Measurements from ENCODE around the gene HS6ST3.

HS6ST3 gene

DNA sequence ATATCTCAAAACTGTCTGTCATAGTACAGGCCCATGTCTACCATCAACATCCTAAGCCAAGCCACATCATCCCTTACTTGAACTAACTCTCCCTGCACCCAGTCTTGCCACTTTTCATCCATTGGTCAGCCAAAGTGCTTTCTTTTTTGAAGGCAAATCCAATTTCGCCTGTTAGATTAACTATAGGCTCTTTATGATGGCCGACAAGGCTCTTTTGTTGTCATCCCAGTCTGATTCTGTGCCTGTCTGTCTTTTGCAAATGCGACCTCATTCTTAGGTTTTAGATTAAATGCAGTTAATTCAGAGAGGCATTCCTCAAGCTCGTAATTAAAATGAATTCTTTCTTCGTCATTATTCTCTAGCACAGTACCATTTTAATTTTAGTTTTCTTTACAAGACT lies 148.3 kb downstream of the HS6ST3 start:
- WGBS, 2 experiments (ENCODE audit: insufficient coverage in 2 of 2) = 66 to 96% methylated on average over 2 to 3 of the region's 5 CpGs
- Histone ChIP-seq H3K9me3 (ENCODE audit: control insufficient read depth, low read length) (no peaks in the 10 kb centered on the region), H3K36me3 (ENCODE audit: control insufficient read depth, insufficient read depth, low read length) (no peaks in the 10 kb centered on the region), H3K27ac (ENCODE audit: low read depth, low read length, severe bottlenecking) (no peak overlapping the region), H3K4me3 (ENCODE audit: extremely low read depth, insufficient read depth, low read length, poor library complexity, severe bottlenecking) (no peak overlapping the region), H3K4me1 (ENCODE audit: control insufficient read depth, insufficient read depth, low read length, poor library complexity, severe bottlenecking) (no peaks in the 10 kb centered on the region)

DNA sequence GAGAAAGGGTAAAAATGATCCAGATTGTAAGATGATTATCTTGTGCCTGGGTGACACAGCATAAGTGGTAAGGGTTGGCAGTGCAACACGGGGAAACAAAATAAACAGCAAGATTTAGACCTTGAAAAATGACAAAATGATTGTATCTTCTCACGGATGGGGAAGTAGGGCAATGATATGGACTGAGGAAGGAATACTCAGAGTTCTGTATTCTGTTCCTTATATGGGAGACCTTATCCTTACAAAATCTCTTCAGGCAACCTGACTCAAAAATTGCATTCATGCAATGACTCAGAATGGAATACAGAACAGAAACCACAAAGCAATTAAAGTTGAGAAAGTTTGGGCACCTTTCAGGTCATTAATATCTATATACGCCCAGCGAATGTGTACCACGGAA lies 149.0 kb downstream of the HS6ST3 start:
- Histone ChIP-seq H3K27ac (ENCODE audit: low read depth, low read length, severe bottlenecking) (no peak overlapping the region), H3K4me1 (ENCODE audit: control insufficient read depth, insufficient read depth, low read length, poor library complexity, severe bottlenecking) (no peaks in the 10 kb centered on the region), H3K4me3 (ENCODE audit: extremely low read depth, insufficient read depth, low read length, poor library complexity, severe bottlenecking) (no peak overlapping the region), H3K36me3 (ENCODE audit: control insufficient read depth, insufficient read depth, low read length) (no peaks in the 10 kb centered on the region), H3K9me3 (ENCODE audit: control insufficient read depth, low read length) (no peaks in the 10 kb centered on the region)
- WGBS, 2 experiments (ENCODE audit: insufficient coverage in 2 of 2) = 83 to 93% methylated on average over 1 to 2 of the region's 5 CpGs

DNA sequence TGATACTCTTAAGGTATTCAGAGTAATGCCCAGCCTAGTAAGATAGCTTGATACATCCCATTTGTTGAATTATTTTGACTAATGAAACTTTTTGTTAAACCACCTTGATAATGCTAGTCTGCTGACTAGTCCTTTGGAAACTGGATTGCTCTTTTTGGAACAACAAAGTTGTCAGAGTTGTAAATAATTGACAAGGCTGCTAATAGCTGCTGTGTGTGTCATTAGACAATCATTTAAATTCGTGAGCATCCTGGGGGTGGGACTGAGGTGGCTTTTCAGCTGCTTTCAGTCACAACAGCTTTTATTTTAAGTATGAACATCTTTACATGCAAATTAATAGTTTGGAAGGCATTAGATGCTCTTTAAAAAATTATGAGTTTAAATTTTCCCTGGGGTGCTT lies 153.5 kb downstream of the HS6ST3 start:
- Histone ChIP-seq H3K36me3 (ENCODE audit: control insufficient read depth, insufficient read depth, low read length) (no peaks in the 10 kb centered on the region), H3K4me3 (ENCODE audit: extremely low read depth, insufficient read depth, low read length, poor library complexity, severe bottlenecking) (no peak overlapping the region), H3K9me3 (ENCODE audit: control insufficient read depth, low read length) (no peaks in the 10 kb centered on the region), H3K4me1 (ENCODE audit: control insufficient read depth, insufficient read depth, low read length, poor library complexity, severe bottlenecking) (no peaks in the 10 kb centered on the region), H3K27ac (ENCODE audit: low read depth, low read length, severe bottlenecking) (no peak overlapping the region)
- WGBS, 2 experiments (ENCODE audit: insufficient coverage in 2 of 2) = no CpG with 5 or more reads among the region's 1 CpG

DNA sequence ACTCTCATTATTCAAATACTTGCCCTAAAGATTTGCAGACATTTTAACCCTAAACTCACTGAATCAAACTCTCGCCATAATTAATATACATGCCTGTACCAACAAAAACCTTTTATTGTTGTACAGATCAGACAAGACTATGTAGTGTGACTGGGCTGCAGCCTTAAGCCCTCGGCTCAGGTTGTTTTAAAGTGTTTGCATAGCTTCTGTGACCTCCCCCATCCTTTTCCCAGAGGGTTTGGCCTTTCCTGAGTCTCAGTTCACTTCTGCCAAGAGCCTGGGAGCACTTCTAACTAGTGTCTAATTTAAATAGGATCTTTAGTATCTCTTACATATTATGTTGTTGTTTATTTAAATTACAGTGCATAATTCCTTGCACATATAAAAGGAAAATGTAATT lies 158.2 kb downstream of the HS6ST3 start:
- H3K4me1 ChIP-seq (ENCODE audit: control insufficient read depth, insufficient read depth, low read length, poor library complexity, severe bottlenecking) = no peaks in the 10 kb centered on the region
- H3K4me3 ChIP-seq (ENCODE audit: extremely low read depth, insufficient read depth, low read length, poor library complexity, severe bottlenecking) = no peak overlapping the region
- peaks cover 4% of the 10 kb centered on the region for H3K9me3 ChIP-seq (ENCODE audit: control insufficient read depth, low read length)
- 33 to 46% methylated on average over 1 to 2 of the region's 2 CpGs for WGBS, 2 experiments (ENCODE audit: insufficient coverage in 2 of 2)
- H3K27ac ChIP-seq (ENCODE audit: low read depth, low read length, severe bottlenecking) = no peak overlapping the region
- no peaks in the 10 kb centered on the region for H3K36me3 ChIP-seq (ENCODE audit: control insufficient read depth, insufficient read depth, low read length)

DNA sequence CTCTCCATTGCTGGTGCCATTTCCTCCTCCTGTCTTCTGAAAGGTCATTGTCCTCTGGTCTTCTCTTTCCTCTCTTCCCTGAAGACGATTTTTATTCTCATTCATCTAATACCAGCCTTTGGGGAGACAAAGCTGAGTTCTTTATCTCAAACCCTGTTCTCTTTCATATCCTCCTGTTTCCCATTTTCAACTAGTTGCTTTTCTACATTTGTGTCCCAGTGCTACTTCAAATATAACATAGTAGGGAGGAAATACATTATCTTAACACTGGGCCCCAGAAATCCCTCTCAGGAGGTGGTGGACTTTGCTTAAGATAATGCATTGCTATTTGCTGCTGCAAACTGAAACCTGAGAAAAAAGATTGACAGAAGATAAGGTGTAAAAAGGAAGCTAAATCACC lies 159.1 kb downstream of the HS6ST3 start:
- Histone ChIP-seq H3K27ac (ENCODE audit: low read depth, low read length, severe bottlenecking) (no peak overlapping the region), H3K4me3 (ENCODE audit: extremely low read depth, insufficient read depth, low read length, poor library complexity, severe bottlenecking) (no peak overlapping the region), H3K9me3 (ENCODE audit: control insufficient read depth, low read length) (peaks cover 4% of the 10 kb centered on the region), H3K36me3 (ENCODE audit: control insufficient read depth, insufficient read depth, low read length) (no peaks in the 10 kb centered on the region), H3K4me1 (ENCODE audit: control insufficient read depth, insufficient read depth, low read length, poor library complexity, severe bottlenecking) (no peaks in the 10 kb centered on the region)
- WGBS, 2 experiments (ENCODE audit: insufficient coverage in 2 of 2) = 40 to 60% methylated on average over 1 of the region's 1 CpG

DNA sequence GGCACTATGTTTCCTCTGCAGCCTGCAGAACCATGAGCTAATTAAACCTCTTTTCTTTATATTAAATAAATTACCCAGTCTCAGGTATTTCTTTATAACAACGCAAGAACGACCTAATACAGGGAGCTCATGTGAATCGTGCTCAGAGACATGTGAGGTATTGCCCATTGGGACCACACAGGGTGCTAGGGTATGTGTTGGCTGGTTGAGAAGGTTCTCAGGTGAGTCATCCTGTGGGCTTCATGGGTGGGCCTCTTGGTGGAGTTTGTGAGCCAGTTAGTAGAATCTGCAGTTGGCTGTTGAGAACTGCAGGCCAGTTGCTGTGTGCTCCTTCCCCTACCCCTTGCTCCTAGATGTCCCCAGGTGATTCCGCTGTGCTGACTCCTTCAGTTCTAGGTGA lies 163.0 kb downstream of the HS6ST3 start:
- no peak overlapping the region for H3K27ac ChIP-seq (ENCODE audit: low read depth, low read length, severe bottlenecking)
- peaks cover 4% of the 10 kb centered on the region for H3K9me3 ChIP-seq (ENCODE audit: control insufficient read depth, low read length)
- H3K4me3 ChIP-seq (ENCODE audit: extremely low read depth, insufficient read depth, low read length, poor library complexity, severe bottlenecking) = no peak overlapping the region
- WGBS, 2 experiments (ENCODE audit: insufficient coverage in 2 of 2) = 83 to 100% methylated on average over 2 to 4 of the region's 4 CpGs
- H3K36me3 ChIP-seq (ENCODE audit: control insufficient read depth, insufficient read depth, low read length) = no peaks in the 10 kb centered on the region
- no peaks in the 10 kb centered on the region for H3K4me1 ChIP-seq (ENCODE audit: control insufficient read depth, insufficient read depth, low read length, poor library complexity, severe bottlenecking)

DNA sequence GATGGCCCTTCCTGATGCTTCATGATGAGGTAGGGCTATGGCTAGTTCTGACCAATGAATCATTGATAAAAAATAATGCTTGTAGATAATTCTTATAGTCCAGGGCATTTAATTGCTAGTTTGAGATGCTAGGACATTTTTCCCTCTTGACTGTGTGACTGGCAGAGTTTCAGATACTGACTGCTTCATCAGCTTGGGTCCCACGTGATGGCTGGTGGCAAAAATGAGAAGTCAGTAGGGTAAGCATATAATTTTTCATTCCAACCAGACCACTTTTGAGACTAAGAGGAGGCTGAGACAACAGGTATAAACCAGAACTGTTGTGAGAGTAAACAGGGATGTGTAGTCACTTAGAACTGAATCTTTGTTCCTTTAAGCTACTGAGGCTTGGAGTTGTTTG lies 183.3 kb downstream of the HS6ST3 start:
- Histone ChIP-seq H3K4me3 (ENCODE audit: extremely low read depth, insufficient read depth, low read length, poor library complexity, severe bottlenecking) (no peak overlapping the region), H3K36me3 (ENCODE audit: control insufficient read depth, insufficient read depth, low read length) (no peaks in the 10 kb centered on the region), H3K4me1 (ENCODE audit: control insufficient read depth, insufficient read depth, low read length, poor library complexity, severe bottlenecking) (no peaks in the 10 kb centered on the region), H3K9me3 (ENCODE audit: control insufficient read depth, low read length) (no peaks in the 10 kb centered on the region), H3K27ac (ENCODE audit: low read depth, low read length, severe bottlenecking) (no peak overlapping the region)
- WGBS, 2 experiments (ENCODE audit: insufficient coverage in 2 of 2) = no CpG with 5 or more reads among the region's 1 CpG

DNA sequence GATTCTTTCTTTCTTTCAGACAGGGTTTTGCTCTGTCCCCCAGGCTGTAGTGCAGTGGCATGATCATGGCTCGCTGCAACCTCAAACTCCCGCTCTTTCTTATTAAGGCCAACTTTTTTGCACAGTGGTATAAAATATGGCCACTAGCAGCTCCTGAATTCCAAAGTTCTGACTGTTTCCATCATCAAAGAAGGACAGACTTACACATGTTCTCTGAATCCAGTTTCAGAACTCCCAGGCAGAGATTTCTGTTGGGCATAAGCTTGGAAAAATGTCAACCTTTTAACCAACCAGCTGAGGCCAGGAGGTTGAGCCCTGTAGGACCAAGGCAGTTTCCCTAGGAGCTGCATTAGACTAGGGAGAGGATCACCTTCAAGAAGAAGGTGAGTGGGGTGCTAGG lies 184.1 kb downstream of the HS6ST3 start:
- no peaks in the 10 kb centered on the region for H3K36me3 ChIP-seq (ENCODE audit: control insufficient read depth, insufficient read depth, low read length)
- H3K9me3 ChIP-seq (ENCODE audit: control insufficient read depth, low read length) = no peaks in the 10 kb centered on the region
- no peaks in the 10 kb centered on the region for H3K4me1 ChIP-seq (ENCODE audit: control insufficient read depth, insufficient read depth, low read length, poor library complexity, severe bottlenecking)
- H3K4me3 ChIP-seq (ENCODE audit: extremely low read depth, insufficient read depth, low read length, poor library complexity, severe bottlenecking) = no peak overlapping the region
- no peak overlapping the region for H3K27ac ChIP-seq (ENCODE audit: low read depth, low read length, severe bottlenecking)
- 58 to 75% methylated on average over 2 of the region's 2 CpGs for WGBS, 2 experiments (ENCODE audit: insufficient coverage in 2 of 2)

DNA sequence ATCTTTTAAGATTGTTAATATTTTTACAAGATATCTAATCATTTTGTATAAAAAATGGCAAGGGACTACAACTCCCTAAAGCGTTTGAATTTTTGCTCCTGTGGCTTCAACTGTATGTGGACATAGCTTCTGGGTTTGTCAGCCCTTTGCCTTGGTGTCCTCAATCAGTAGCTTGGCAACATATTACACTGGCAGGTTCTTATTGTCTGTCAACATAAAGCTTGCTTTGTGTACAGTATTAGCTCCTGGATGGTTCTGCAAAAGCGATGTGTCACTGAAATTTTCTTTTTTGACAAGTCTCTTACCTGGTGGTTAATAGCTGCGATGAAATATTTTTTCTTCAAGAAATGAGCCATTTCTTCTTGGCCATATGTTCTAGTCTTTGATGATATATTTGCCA lies 190.0 kb downstream of the HS6ST3 start:
- Histone ChIP-seq H3K9me3 (ENCODE audit: control insufficient read depth, low read length) (no peaks in the 10 kb centered on the region), H3K4me3 (ENCODE audit: extremely low read depth, insufficient read depth, low read length, poor library complexity, severe bottlenecking) (no peak overlapping the region), H3K36me3 (ENCODE audit: control insufficient read depth, insufficient read depth, low read length) (no peaks in the 10 kb centered on the region), H3K4me1 (ENCODE audit: control insufficient read depth, insufficient read depth, low read length, poor library complexity, severe bottlenecking) (no peaks in the 10 kb centered on the region), H3K27ac (ENCODE audit: low read depth, low read length, severe bottlenecking) (no peak overlapping the region)
- WGBS, 2 experiments (ENCODE audit: insufficient coverage in 2 of 2) = 77 to 97% methylated on average over 3 of the region's 3 CpGs

DNA sequence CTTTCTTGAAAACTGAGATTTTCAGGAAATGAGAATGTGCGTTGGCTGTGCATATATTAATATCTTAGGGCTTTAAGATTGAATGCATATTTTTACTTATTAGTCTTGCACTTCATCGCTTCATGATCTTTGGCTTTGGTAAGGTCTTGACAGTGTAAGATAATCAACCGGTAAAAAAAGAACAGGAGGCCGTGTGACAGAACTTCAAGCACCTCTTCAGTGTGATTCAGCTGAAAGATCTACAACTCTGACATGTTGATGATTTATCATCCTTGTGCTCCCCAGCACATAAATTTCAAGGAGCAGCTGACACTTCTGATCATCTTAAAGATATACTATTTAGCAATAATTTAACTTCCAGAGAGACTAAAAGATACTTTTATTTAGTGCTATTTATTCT lies 195.1 kb downstream of the HS6ST3 start:
- Histone ChIP-seq H3K27ac (ENCODE audit: low read depth, low read length, severe bottlenecking) (no peak overlapping the region), H3K36me3 (ENCODE audit: control insufficient read depth, insufficient read depth, low read length) (no peaks in the 10 kb centered on the region), H3K4me3 (ENCODE audit: extremely low read depth, insufficient read depth, low read length, poor library complexity, severe bottlenecking) (no peak overlapping the region), H3K9me3 (ENCODE audit: control insufficient read depth, low read length) (no peaks in the 10 kb centered on the region), H3K4me1 (ENCODE audit: control insufficient read depth, insufficient read depth, low read length, poor library complexity, severe bottlenecking) (no peaks in the 10 kb centered on the region)
- WGBS, 2 experiments (ENCODE audit: insufficient coverage in 2 of 2) = 89 to 95% methylated on average over 2 to 3 of the region's 4 CpGs

DNA sequence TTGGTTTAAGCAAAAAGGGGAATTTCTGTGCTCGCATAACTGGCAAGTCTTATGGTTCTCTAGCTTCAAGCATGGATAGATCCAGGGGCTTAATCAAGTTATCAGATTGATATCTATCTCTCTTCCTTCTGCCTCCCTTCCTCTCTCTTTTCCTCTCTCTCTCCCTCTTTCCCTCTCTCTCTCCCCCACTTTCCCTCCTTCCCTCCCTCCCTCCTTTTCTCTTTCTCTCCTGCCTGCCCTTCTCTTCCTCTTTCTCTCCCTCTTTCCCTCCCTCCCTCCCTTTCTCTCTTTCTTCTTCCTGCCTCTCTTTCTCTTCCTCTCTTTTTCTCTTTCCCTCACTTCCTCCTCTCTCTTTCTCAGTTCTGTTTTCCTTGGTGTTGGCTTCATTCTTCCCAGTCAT lies 195.8 kb downstream of the HS6ST3 start:
- WGBS, 2 experiments (ENCODE audit: insufficient coverage in 2 of 2) = no CpG with 5 or more reads among the region's 1 CpG
- Histone ChIP-seq H3K9me3 (ENCODE audit: control insufficient read depth, low read length) (no peaks in the 10 kb centered on the region), H3K27ac (ENCODE audit: low read depth, low read length, severe bottlenecking) (no peak overlapping the region), H3K4me1 (ENCODE audit: control insufficient read depth, insufficient read depth, low read length, poor library complexity, severe bottlenecking) (no peaks in the 10 kb centered on the region), H3K36me3 (ENCODE audit: control insufficient read depth, insufficient read depth, low read length) (no peaks in the 10 kb centered on the region), H3K4me3 (ENCODE audit: extremely low read depth, insufficient read depth, low read length, poor library complexity, severe bottlenecking) (no peak overlapping the region)

Data from mesodermal cell (in vitro differentiated cells).